NCI-H1105 treated with DMSO at 0.1 percent for 48 hours (cell line): Measurements from ENCODE around the gene ZNF785.
"Not testable (repeated sequence)": the region's sequence is repeated elsewhere in the genome, so short reads cannot be mapped to it uniquely, and the experiment has no call there.

Source experiments
- DNase-seq: peaks from one replicate; lab custom pipeline; 2025; lab: John Stamatoyannopoulos, UW

The ZNF785 gene

GRCh38 chr16:30585400-30586191 is at the start of gene ZNF785:
ZNF785 (minus strand) TSS chr16:30585697; CDS start chr16:30585611, 86 bp downstream.
- DNase-seq: peak; percentile 99

- no peak for DNase-seq
Observed at GRCh38 chr16:30633526-30633925, 48.0 kb upstream of the ZNF785 start.

GRCh38 chr16:30632454-30632853 is 47.0 kb upstream of the ZNF785 start:
- not testable (repeated sequence) for DNase-seq

GRCh38 chr16:30628628-30629540 is 43.4 kb upstream of the ZNF785 start:
- peak; percentile 67 for DNase-seq

GRCh38 chr16:30626236-30626635 is 40.7 kb upstream of the ZNF785 start:
- DNase-seq: no peak

GRCh38 chr16:30623536-30624283 is 38.2 kb upstream of the ZNF785 start:
- DNase-seq: no peak

GRCh38 chr16:30622455-30623032 is 37.0 kb upstream of the ZNF785 start:
- DNase-seq: no peak

- no peak for DNase-seq
Observed at GRCh38 chr16:30621765-30622164, 36.3 kb upstream of the ZNF785 start.

- DNase-seq: no peak
Observed at GRCh38 chr16:30620169-30620568, 34.7 kb upstream of the ZNF785 start.

GRCh38 chr16:30619638-30620037 is 34.1 kb upstream of the ZNF785 start:
- no peak for DNase-seq

- no peak for DNase-seq
Observed at GRCh38 chr16:30619202-30619601, 33.7 kb upstream of the ZNF785 start.

- peak; percentile 85 for DNase-seq
Observed at GRCh38 chr16:30615358-30616091, 30.0 kb upstream of the ZNF785 start.

- DNase-seq: peak; percentile 93
Observed at GRCh38 chr16:30609926-30610839, 24.7 kb upstream of the ZNF785 start, which contains the start of gene ZNF689. ZNF689 (minus strand) TSS chr16:30610389; CDS start chr16:30610041, 348 bp downstream.

GRCh38 chr16:30609002-30609925 is 23.8 kb upstream of the ZNF785 start:
- DNase-seq: peak; percentile 44

- no peak for DNase-seq
Observed at GRCh38 chr16:30606004-30606403, 20.5 kb upstream of the ZNF785 start.

GRCh38 chr16:30605158-30605557 is 19.7 kb upstream of the ZNF785 start:
- DNase-seq: no peak

GRCh38 chr16:30604316-30604947 is 18.9 kb upstream of the ZNF785 start:
- DNase-seq: no peak

GRCh38 chr16:30603945-30604315 is 18.4 kb upstream of the ZNF785 start:
- no peak for DNase-seq
